Trophoblast cell (in vitro differentiated cells and primary cell): Measurements from ENCODE around the gene RNF180.

Experiments used
- DNase-seq, 2 donors: peaks; one replicate each; pipeline ENCODE4 v3.0.0-alpha.2; 2016
- H2AFZ ChIP-seq: 2 replicates; pipeline ENCODE4 v1.6.1; 2013; ENCODE audit warnings: low read length, moderate library complexity, mild to moderate bottlenecking; ENCODE audit not compliant: insufficient read depth, poor library complexity
- H2AK5ac ChIP-seq: 2 replicates; pipeline ENCODE4 v1.6.1; 2013; ENCODE audit warnings: mild to moderate bottlenecking, low read length
- H2BK120ac ChIP-seq: 2 replicates; pipeline ENCODE4 v1.6.1; 2013; ENCODE audit warnings: low read length, mild to moderate bottlenecking, moderate library complexity; ENCODE audit not compliant: insufficient read depth, poor library complexity
- H2BK12ac ChIP-seq: 2 replicates; pipeline ENCODE4 v1.6.1; 2013; ENCODE audit warnings: mild to moderate bottlenecking, low read length, moderate library complexity
- H2BK5ac ChIP-seq: 2 replicates; pipeline ENCODE4 v1.6.1; 2013; ENCODE audit warnings: low read length, low read depth, moderate library complexity, mild to moderate bottlenecking; ENCODE audit not compliant: poor library complexity
- H3K14ac ChIP-seq: 2 replicates; pipeline ENCODE4 v1.6.1; 2013; ENCODE audit warnings: mild to moderate bottlenecking, low read length
- H3K18ac ChIP-seq: 2 replicates; pipeline ENCODE4 v1.6.1; 2013; ENCODE audit warnings: mild to moderate bottlenecking, low read length
- H3K23ac ChIP-seq: 2 replicates; pipeline ENCODE4 v1.6.1; 2013; ENCODE audit warnings: low read length
- H3K27ac ChIP-seq: 2 replicates; pipeline ENCODE4 v1.5.1; 2013; ENCODE audit warnings: low read depth, mild to moderate bottlenecking, inconsistent platforms, low read length, moderate library complexity
- H3K27me3 ChIP-seq: 2 replicates; pipeline ENCODE4 v1.6.1; 2013; ENCODE audit warnings: inconsistent platforms, mild to moderate bottlenecking, low read length, moderate library complexity; ENCODE audit not compliant: insufficient read depth
- H3K36me3 ChIP-seq, 2 experiments: 1 replicate in 1 of 2; 2 replicates in 1 of 2; pipeline ENCODE4 v1.6.1; 2013; ENCODE audit warnings: low read length in 2 of 2, mild to moderate bottlenecking in 2 of 2, moderate library complexity in 1 of 2; ENCODE audit not compliant: insufficient read depth in 2 of 2, control insufficient read depth in 1 of 2
- H3K4ac ChIP-seq: 2 replicates; pipeline ENCODE4 v1.6.1; 2013; ENCODE audit warnings: low read depth, mild to moderate bottlenecking, low read length, moderate library complexity
- H3K4me1 ChIP-seq, 2 experiments: 1 replicate in 1 of 2; 2 replicates in 1 of 2; pipeline ENCODE4 v1.6.1; 2013; ENCODE audit warnings: low read length in 2 of 2, mild to moderate bottlenecking in 2 of 2, moderate library complexity in 1 of 2; ENCODE audit not compliant: insufficient read depth in 2 of 2, control insufficient read depth in 1 of 2
- H3K4me2 ChIP-seq: 2 replicates; pipeline ENCODE4 v1.6.1; 2013; ENCODE audit warnings: inconsistent platforms, mild to moderate bottlenecking, low read length, moderate library complexity
- H3K4me3 ChIP-seq: 2 replicates; pipeline ENCODE4 v1.5.1; 2013; ENCODE audit warnings: mild to moderate bottlenecking, low read depth, low read length, inconsistent platforms
- H3K79me1 ChIP-seq: one replicate; pipeline ENCODE4 v1.6.1; 2013; ENCODE audit warnings: low read length
- H3K79me2 ChIP-seq: 2 replicates; pipeline ENCODE4 v1.6.1; 2013; ENCODE audit warnings: low read length, mild to moderate bottlenecking; ENCODE audit not compliant: control insufficient read depth, insufficient read depth, poor library complexity
- H3K9ac ChIP-seq: 2 replicates; pipeline ENCODE4 v1.6.1; 2013; ENCODE audit warnings: mild to moderate bottlenecking, low read length
- H3K9me3 ChIP-seq: 2 replicates; pipeline ENCODE4 v1.6.1; 2013; ENCODE audit warnings: low read depth, mild to moderate bottlenecking, control low read depth, inconsistent platforms, low read length; ENCODE audit not compliant: insufficient read depth
- H4K12ac ChIP-seq: 2 replicates; pipeline ENCODE4 v1.6.1; 2013; ENCODE audit warnings: low read depth, mild to moderate bottlenecking, low read length, moderate library complexity
- H4K8ac ChIP-seq: 2 replicates; pipeline ENCODE4 v1.6.1; 2013; ENCODE audit warnings: low read depth, mild to moderate bottlenecking, low read length, moderate library complexity
- H4K91ac ChIP-seq: one replicate; pipeline ENCODE4 v1.6.1; 2013; ENCODE audit warnings: low read depth, mild to moderate bottlenecking, low read length, moderate library complexity
- WGBS: extraction: QIAGEN DNeasy Blood & Tissue Kit; methylation state at CpG from one replicate; pipeline ENCODE4 v1.1.7; 2013; ENCODE audit warnings: missing lambda C conversion rate; ENCODE audit not compliant: insufficient read length, insufficient coverage; ENCODE audit errors: extremely low coverage; 5-methylcytosine and 5-hydroxymethylcytosine counted together

RNF180 gene

GRCh38 chr5:64201996-64202395, 36.4 kb downstream of the RNF180 start:
- Histone ChIP-seq H3K4ac (no peak overlapping the region), H4K91ac (no peak overlapping the region), H3K79me2 (no peaks in the 10 kb centered on the region), H3K79me1 (no peaks in the 10 kb centered on the region), H3K9me3 (no peaks in the 10 kb centered on the region), H2AFZ (no peak overlapping the region), H3K4me1 (no peaks in the 10 kb centered on the region), H2AK5ac (no peak overlapping the region), H3K23ac (no peak overlapping the region), H3K36me3 (no peaks in the 10 kb centered on the region), H3K18ac (no peak overlapping the region), H2BK5ac (no peak overlapping the region), H3K9ac (no peak overlapping the region), H4K12ac (no peak overlapping the region), H3K27ac (no peak overlapping the region), H2BK120ac (no peak overlapping the region), H3K14ac (no peak overlapping the region), H2BK12ac (no peak overlapping the region), H4K8ac (no peak overlapping the region), H3K4me3 (no peak overlapping the region), H3K4me2 (no peak overlapping the region), H3K27me3 (no peaks in the 10 kb centered on the region)
- no CpG with 5 or more reads among the region's 1 CpG for WGBS
- no peak for DNase-seq

- Histone ChIP-seq H3K4ac (no peak overlapping the region), H3K4me2 (no peak overlapping the region), H4K91ac (no peak overlapping the region), H3K14ac (no peak overlapping the region), H2BK12ac (no peak overlapping the region), H2AFZ (no peak overlapping the region), H3K4me3 (no peak overlapping the region), H3K9ac (no peak overlapping the region), H2BK120ac (no peak overlapping the region), H4K8ac (no peak overlapping the region), H3K79me2 (no peaks in the 10 kb centered on the region), H3K36me3 (no peaks in the 10 kb centered on the region), H2AK5ac (no peak overlapping the region), H3K9me3 (no peaks in the 10 kb centered on the region), H3K23ac (no peak overlapping the region), H3K79me1 (no peaks in the 10 kb centered on the region), H2BK5ac (no peak overlapping the region), H3K27me3 (no peaks in the 10 kb centered on the region), H3K18ac (no peak overlapping the region), H4K12ac (no peak overlapping the region), H3K27ac (no peak overlapping the region), H3K4me1 (no peaks in the 10 kb centered on the region)
- WGBS = no CpG with 5 or more reads among the region's 2 CpGs
- DNase-seq = peak; percentile 89
These were observed 41.0 kb downstream of the RNF180 start for GRCh38 chr5:64206653-64207052.

GRCh38 chr5:64207978-64208377, 42.3 kb downstream of the RNF180 start:
- Histone ChIP-seq H3K4me3 (no peak overlapping the region), H2AFZ (no peak overlapping the region), H3K18ac (no peak overlapping the region), H2BK120ac (no peak overlapping the region), H3K23ac (no peak overlapping the region), H4K12ac (no peak overlapping the region), H3K9ac (no peak overlapping the region), H3K79me1 (no peaks in the 10 kb centered on the region), H3K9me3 (no peaks in the 10 kb centered on the region), H3K27me3 (no peaks in the 10 kb centered on the region), H4K8ac (no peak overlapping the region), H2AK5ac (no peak overlapping the region), H3K79me2 (no peaks in the 10 kb centered on the region), H2BK12ac (no peak overlapping the region), H3K14ac (no peak overlapping the region), H3K36me3 (no peaks in the 10 kb centered on the region), H2BK5ac (no peak overlapping the region), H3K4me1 (no peaks in the 10 kb centered on the region), H4K91ac (no peak overlapping the region), H3K4ac (no peak overlapping the region), H3K4me2 (no peak overlapping the region), H3K27ac (no peak overlapping the region)
- peak in 1 of 2 donors; percentile 37 for DNase-seq
- no CpG with 5 or more reads among the region's 1 CpG for WGBS

- H3K9me3 ChIP-seq = no peaks in the 10 kb centered on the region
- H3K4me1 ChIP-seq = no peaks in the 10 kb centered on the region
- no peaks in the 10 kb centered on the region for H3K79me2 ChIP-seq
- H3K27me3 ChIP-seq = no peaks in the 10 kb centered on the region
- no peaks in the 10 kb centered on the region for H3K36me3 ChIP-seq
- no peak overlapping the region for H3K14ac ChIP-seq
- no peak overlapping the region for H4K12ac ChIP-seq
- H3K27ac ChIP-seq = no peak overlapping the region
- no peak overlapping the region for H2BK12ac ChIP-seq
- no peak overlapping the region for H2AFZ ChIP-seq
- H3K4me3 ChIP-seq = no peak overlapping the region
- no peak overlapping the region for H3K18ac ChIP-seq
- no peaks in the 10 kb centered on the region for H3K79me1 ChIP-seq
- H3K9ac ChIP-seq = no peak overlapping the region
- no peak overlapping the region for H3K23ac ChIP-seq
- H2BK5ac ChIP-seq = no peak overlapping the region
- H3K4ac ChIP-seq = no peak overlapping the region
- H2AK5ac ChIP-seq = no peak overlapping the region
- DNase-seq = no peak
- H3K4me2 ChIP-seq = no peak overlapping the region
- no peak overlapping the region for H4K91ac ChIP-seq
- H4K8ac ChIP-seq = no peak overlapping the region
- H2BK120ac ChIP-seq = no peak overlapping the region
These were observed 43.7 kb downstream of the RNF180 start for GRCh38 chr5:64209353-64209752.

DNA sequence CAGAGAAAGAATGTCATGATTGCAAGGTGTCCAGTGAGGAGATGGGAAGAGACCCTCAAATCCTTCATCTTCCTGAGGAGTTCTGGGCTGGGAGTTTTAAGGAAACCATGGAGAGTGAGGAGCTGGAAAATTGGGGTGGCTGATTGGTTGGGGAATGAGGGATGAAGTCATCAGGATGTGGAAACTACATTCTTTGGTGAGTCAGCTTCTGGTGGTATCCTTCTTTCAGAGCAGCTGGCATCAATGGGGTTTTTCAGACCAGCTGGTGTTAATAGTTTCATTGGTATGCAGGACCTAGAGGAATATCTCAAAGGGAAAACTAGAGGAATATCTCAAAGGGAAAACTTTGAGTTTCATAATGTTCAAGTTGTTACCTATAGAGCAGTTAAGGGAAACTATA, 45.2 kb downstream of the RNF180 start:
- H3K4me1 ChIP-seq = no peaks in the 10 kb centered on the region
- no peaks in the 10 kb centered on the region for H3K79me1 ChIP-seq
- no peak overlapping the region for H2AFZ ChIP-seq
- H2BK120ac ChIP-seq = no peak overlapping the region
- H3K4me3 ChIP-seq = no peak overlapping the region
- H3K18ac ChIP-seq = no peak overlapping the region
- H2AK5ac ChIP-seq = no peak overlapping the region
- no peaks in the 10 kb centered on the region for H3K9me3 ChIP-seq
- no peak overlapping the region for H4K12ac ChIP-seq
- no peak overlapping the region for H3K4ac ChIP-seq
- no peak overlapping the region for H4K91ac ChIP-seq
- H4K8ac ChIP-seq = no peak overlapping the region
- no peak overlapping the region for H3K27ac ChIP-seq
- H3K79me2 ChIP-seq = no peaks in the 10 kb centered on the region
- H2BK12ac ChIP-seq = no peak overlapping the region
- DNase-seq = peak in 1 of 2 donors; percentile 20
- H3K4me2 ChIP-seq = no peak overlapping the region
- H3K14ac ChIP-seq = no peak overlapping the region
- H2BK5ac ChIP-seq = no peak overlapping the region
- H3K23ac ChIP-seq = no peak overlapping the region
- no peaks in the 10 kb centered on the region for H3K36me3 ChIP-seq
- H3K27me3 ChIP-seq = no peaks in the 10 kb centered on the region
- no peak overlapping the region for H3K9ac ChIP-seq
